ENCODE data around the gene NCOA6.

DNA sequence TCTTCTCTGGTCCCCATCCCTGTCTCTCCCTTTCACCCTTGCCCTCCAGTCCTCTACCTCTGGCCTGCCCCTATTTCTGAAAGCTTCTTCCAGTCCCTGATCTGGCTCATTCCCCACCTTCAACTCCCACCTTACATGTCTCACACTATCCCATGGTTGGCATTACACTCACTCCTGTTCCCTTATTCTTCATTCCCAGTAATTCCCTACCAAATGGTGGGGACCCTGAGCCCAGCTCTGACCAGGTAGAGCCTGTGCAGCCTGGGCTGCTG lies 114.9 kb downstream of the NCOA6 start:
- TF ChIP-seq, protein P1, sequence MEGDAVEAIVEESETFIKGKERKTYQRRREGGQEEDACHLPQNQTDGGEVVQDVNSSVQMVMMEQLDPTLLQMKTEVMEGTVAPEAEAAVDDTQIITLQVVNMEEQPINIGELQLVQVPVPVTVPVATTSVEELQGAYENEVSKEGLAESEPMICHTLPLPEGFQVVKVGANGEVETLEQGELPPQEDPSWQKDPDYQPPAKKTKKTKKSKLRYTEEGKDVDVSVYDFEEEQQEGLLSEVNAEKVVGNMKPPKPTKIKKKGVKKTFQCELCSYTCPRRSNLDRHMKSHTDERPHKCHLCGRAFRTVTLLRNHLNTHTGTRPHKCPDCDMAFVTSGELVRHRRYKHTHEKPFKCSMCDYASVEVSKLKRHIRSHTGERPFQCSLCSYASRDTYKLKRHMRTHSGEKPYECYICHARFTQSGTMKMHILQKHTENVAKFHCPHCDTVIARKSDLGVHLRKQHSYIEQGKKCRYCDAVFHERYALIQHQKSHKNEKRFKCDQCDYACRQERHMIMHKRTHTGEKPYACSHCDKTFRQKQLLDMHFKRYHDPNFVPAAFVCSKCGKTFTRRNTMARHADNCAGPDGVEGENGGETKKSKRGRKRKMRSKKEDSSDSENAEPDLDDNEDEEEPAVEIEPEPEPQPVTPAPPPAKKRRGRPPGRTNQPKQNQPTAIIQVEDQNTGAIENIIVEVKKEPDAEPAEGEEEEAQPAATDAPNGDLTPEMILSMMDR (IDR thresholded peaks at IDR 0.05; ENCODE audit: borderline replicate concordance, extremely low read depth, low read length, poor library complexity, severe bottlenecking) = no peak
- TF ChIP-seq EZH2 (IDR thresholded peaks at IDR 0.05; ENCODE audit: borderline replicate concordance, low read depth, low read length, severe bottlenecking) = no peak

All from DND-41 (cell line).